ENCODE data around the gene KIF26B. TPM values are rescaled to one million over a fixed set of nuclear protein-coding genes. Genes with fewer than 3 reads are reported as not detected.

The KIF26B gene
- total and polyA plus RNA-seq, 2 experiments from 2014 or later: 0.03 to 0.76 TPM

- TF ChIP-seq ZNF462 (CRISPR knock-in tag; IDR thresholded peaks at IDR 0.05): no peak
- no peak for TF ChIP-seq REST (IDR thresholded peaks at IDR 0.05; ENCODE audit: unreplicated experiment)
- no peak for TF ChIP-seq EZH2 (IDR thresholded peaks at IDR 0.05; ENCODE audit: low read depth, unreplicated experiment)
Measured at GRCh38 chr1:245270972-245271371, 116.2 kb downstream of the KIF26B start (continued).

GRCh38 chr1:245272676-245273075, 117.9 kb downstream of the KIF26B start:
- no peak overlapping the region for H3K27ac ChIP-seq (ENCODE audit: low read depth)
- Mint-ChIP-seq H3K27me3 (ENCODE audit: insufficient read depth, low read depth, poor library complexity) (peaks cover 9% of the 10 kb centered on the region), H3K4me1 (peaks cover 6% of the 10 kb centered on the region), H3K27ac (no peak overlapping the region), H3K4me3 (no peak overlapping the region), H3K9me3 (peaks cover 9% of the 10 kb centered on the region; the same call in 2 of the 3 replicates), H3K36me3 (ENCODE audit: low read depth) (no peaks in the 10 kb centered on the region)
- no peaks in the 10 kb centered on the region for H3K27me3 ChIP-seq (ENCODE audit: insufficient read depth)
- no peak for ATAC-seq
- no peaks in the 10 kb centered on the region for H3F3A ChIP-seq (replicated peaks; ENCODE audit: low read depth)
- H3K4me2 ChIP-seq: no peak overlapping the region
- no peak overlapping the region for H2AFZ ChIP-seq
- H3K4me3 ChIP-seq: no peak overlapping the region
- no peak for DNase-seq (ENCODE audit: low spot score)
- H3K79me2 ChIP-seq (replicated peaks; ENCODE audit: insufficient read depth): no peaks in the 10 kb centered on the region
- H3K9me2 ChIP-seq (ENCODE audit: insufficient read depth): no peaks in the 10 kb centered on the region
- H4K20me1 ChIP-seq (replicated peaks; ENCODE audit: insufficient read depth): no peaks in the 10 kb centered on the region
- peaks cover 4% of the 10 kb centered on the region; the same call in 1 of the 2 replicates for H3K4me1 ChIP-seq (ENCODE audit: insufficient read depth)
- no peaks in the 10 kb centered on the region for H3K36me3 ChIP-seq (ENCODE audit: insufficient read depth)
- TF ChIP-seq EZH2phosphoT487 (IDR thresholded peaks at IDR 0.05; ENCODE audit: unreplicated experiment) (no peak), ZNF462 (CRISPR knock-in tag; IDR thresholded peaks at IDR 0.05) (no peak)
